Motor neuron (in vitro differentiated cells): Measurements from ENCODE around the gene LY9. TPM values are rescaled to one million over a fixed set of nuclear protein-coding genes. Genes with fewer than 3 reads are reported as not detected.

Experiments used
- ATAC-seq, 8 experiments: fragments of 200-7000 bp; cut with Tn5 transposase; replicated peaks in 6 of 8; 2 replicates each; pipeline ENCODE4 v1.8.0; 2021; ENCODE audit warnings: mild to moderate bottlenecking in 8 of 8, moderate library complexity in 8 of 8
- H3K27ac ChIP-seq, 2 donors: fragments of 250-450 bp; sonication (Bioruptor Pico); 2 replicates each; pipeline ENCODE4 v1.9.0; 2021; ENCODE audit warnings: antibody characterized with exemption in 2 of 2, mild to moderate bottlenecking in 2 of 2, moderate library complexity in 1 of 2
- H3K4me1 ChIP-seq, 2 donors: fragments of 250-450 bp; sonication (Bioruptor Pico); replicated peaks in 1 of 2; 2 replicates each; pipeline ENCODE4 v1.6.1; 2021; ENCODE audit warnings: antibody characterized with exemption in 2 of 2, mild to moderate bottlenecking in 2 of 2, moderate library complexity in 1 of 2
- H3K4me3 ChIP-seq, 5 donors: fragments of 250-450 bp; sonication (Bioruptor Pico); 2 replicates each; pipeline ENCODE4 v1.9.0; 2021; ENCODE audit warnings: antibody characterized with exemption in 5 of 5, mild to moderate bottlenecking in 5 of 5, moderate library complexity in 4 of 5
- WGBS, 10 experiments: fragments of 450-650 bp; shearing (Covaris generic); methylation state at CpG; one replicate each; pipeline ENCODE4 v1.0.0; 2022; 5-methylcytosine and 5-hydroxymethylcytosine counted together
- in situ Hi-C, 9 experiments: fragments of 400-800 bp; cut with MboI; loops; one replicate each; pipeline ENCODE4 v1.15.0; 2021; ENCODE audit warnings: low sequenced_read_pairs in 9 of 9, low pct_unique_long_range_greater_than_20kb in 2 of 9; ENCODE audit not compliant: unreplicated experiment in 9 of 9
- total RNA-seq, 8 experiments: library from RNA; unstranded; fragments of 300-600 nt; gene quantifications; 2 replicates each; pipeline versions ENCODE4 v1.2.3 to v1.2.4, GENCODE V29; 2022

Gene LY9
- total RNA-seq, 8 experiments from 2014 or later = 0.05 to 1.4 (median 0.41) TPM; not detected in 1

DNA sequence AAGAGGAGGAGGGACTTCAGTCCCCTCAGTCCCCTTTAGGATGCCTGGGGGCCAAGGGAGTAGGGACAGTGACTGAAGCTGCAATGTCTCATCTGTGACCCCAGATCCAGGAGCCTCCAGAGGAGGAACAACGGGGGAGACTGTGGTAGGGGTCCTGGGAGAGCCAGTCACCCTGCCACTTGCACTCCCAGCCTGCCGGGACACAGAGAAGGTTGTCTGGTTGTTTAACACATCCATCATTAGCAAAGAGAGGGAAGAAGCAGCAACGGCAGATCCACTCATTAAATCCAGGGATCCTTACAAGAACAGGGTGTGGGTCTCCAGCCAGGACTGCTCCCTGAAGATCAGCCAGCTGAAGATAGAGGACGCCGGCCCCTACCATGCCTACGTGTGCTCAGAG lies 18.3 kb downstream of the LY9 start:
- WGBS, 10 experiments = 0 to 100% (median 67%) methylated on average over 1 to 6 of the region's 6 CpGs; no CpG with 5 or more reads in 3 of the 10 experiments
- H3K4me3 ChIP-seq = no peak overlapping the region
- in situ Hi-C loops = no loop called here
- ATAC-seq = no peak
- H3K27ac ChIP-seq = no peak overlapping the region
- peaks cover 4 to 20% of the 10 kb centered on the region in 2 donors for H3K4me1 ChIP-seq

DNA sequence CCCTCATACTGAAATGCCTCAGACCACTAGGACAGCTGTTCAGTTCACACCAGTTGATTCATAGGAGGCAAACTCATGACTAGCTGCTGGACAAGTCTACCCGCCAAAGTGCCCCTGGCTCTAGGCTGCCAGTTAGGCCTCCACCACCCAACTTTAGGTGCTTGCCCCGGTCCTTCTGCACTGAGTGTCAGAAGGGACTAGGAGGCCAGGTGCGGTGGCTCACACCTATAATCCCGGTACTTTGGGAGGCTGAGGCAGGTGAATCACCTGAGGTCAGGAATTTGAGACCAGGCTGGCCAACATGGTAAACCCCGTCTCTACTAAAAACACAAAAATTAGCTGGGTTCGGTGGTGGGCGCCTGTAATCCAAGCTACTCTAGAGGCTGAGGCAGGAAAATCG lies 18.9 kb downstream of the LY9 start:
- H3K4me3 ChIP-seq = no peak overlapping the region
- WGBS, 10 experiments = 0 to 100% (median 66%) methylated on average over 1 to 8 of the region's 8 CpGs; no CpG with 5 or more reads in 1 of the 10 experiments
- in situ Hi-C loops = no loop called here
- H3K4me1 ChIP-seq = peaks cover 4 to 20% of the 10 kb centered on the region in 2 donors
- no peak for ATAC-seq
- H3K27ac ChIP-seq = no peak overlapping the region

DNA sequence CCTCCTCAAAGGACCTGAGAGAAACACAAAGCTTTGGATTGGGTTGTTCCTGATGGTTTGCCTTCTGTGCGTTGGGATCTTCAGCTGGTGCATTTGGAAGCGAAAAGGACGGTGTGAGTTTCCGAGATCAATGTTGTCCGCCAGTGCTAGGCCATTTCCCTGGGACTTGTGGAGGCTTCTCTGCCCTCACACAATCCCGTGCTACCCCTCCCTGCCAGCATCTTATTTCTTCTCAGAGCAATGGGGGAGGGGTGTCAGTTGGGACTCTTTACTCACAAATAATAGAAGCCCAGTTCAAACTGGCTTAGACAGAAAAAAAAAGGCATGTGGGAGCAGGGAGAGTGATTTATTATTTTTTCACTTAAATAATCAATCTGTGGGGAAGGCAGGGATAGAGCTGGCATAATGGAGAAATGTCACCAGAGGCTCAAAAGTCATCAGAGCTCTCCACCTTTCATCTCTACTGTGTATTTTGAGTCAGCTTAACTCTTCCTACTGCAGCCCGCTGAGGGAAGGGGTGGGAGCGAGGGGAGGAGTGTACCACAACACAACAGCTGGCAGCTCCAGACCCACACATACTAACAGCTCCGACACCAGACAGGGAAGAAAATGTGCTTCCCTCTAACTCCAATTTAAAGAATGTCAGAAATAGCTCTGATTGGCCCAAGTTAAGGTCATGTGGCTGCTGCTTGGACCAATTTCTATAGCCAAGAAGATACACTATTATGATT lies 22.4 kb downstream of the LY9 start:
- Histone ChIP-seq H3K4me1 (peaks cover 4 to 20% of the 10 kb centered on the region in 2 donors), H3K27ac (peak overlapping the region in 1 of 2 donors; percentile 52), H3K4me3 (no peak overlapping the region)
- ATAC-seq = peak in 5 of 8 experiments; percentile 79 to 94 (median 92)
- 0 to 100% (median 40%) methylated on average over 1 to 9 of the region's 9 CpGs for WGBS, 10 experiments
- in situ Hi-C loops = no loop called here

DNA sequence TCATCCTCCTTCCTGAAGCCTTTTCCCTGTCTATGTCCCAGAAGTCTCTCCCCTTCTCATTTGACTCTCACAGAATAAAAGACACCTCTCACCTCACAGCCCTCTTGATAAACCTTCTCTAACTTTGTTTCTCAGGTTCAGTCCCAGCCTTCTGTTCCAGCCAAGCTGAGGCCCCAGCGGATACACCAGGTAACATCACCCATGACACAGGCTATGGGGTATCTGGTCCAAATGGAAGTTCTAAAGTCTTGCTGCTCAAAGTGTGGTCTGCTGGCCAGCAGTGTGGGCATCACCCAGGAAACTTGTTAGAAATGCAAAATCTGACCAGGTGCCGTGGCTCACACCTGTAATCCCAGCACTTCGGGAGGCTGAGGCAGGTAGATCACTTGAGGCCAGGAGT lies 23.2 kb downstream of the LY9 start:
- H3K4me3 ChIP-seq = no peak overlapping the region
- peaks cover 4 to 20% of the 10 kb centered on the region in 2 donors for H3K4me1 ChIP-seq
- in situ Hi-C loops = no loop called here

DNA sequence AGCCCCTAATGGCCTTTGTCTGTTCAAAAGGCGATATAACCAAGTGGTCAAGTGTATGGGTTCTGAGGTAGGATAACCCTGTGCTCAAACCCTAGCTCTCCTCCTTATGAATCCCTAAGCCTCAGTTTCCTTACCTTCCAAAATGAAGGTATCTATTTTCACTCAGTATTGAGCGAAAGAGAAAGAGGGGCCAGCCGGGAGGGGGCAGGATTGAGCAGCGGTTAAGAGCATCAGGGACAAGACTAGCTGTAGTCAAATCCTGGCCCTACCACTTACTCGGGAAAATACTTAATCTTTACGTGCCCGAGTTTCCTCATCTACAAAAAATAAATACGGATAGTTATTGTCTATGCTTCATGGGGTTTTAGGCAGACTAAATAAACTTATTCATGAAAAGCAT lies 25.7 kb downstream of the LY9 start:
- Histone ChIP-seq H3K4me3 (no peak overlapping the region), H3K4me1 (peaks cover 4 to 18% of the 10 kb centered on the region in 2 donors), H3K27ac (no peak overlapping the region)
- in situ Hi-C loops = no loop called here
- no peak for ATAC-seq
- 0 to 87% (median 74%) methylated on average over 1 to 8 of the region's 8 CpGs; no CpG with 5 or more reads in 1 of the 10 experiments for WGBS, 10 experiments

More for the DNA sequence above, 23.2 kb downstream of the LY9 start:
- 0 to 97% (median 70%) methylated on average over 1 to 3 of the region's 3 CpGs; no CpG with 5 or more reads in 4 of the 10 experiments for WGBS, 10 experiments
- ATAC-seq = no peak
- no peak overlapping the region for H3K27ac ChIP-seq

DNA sequence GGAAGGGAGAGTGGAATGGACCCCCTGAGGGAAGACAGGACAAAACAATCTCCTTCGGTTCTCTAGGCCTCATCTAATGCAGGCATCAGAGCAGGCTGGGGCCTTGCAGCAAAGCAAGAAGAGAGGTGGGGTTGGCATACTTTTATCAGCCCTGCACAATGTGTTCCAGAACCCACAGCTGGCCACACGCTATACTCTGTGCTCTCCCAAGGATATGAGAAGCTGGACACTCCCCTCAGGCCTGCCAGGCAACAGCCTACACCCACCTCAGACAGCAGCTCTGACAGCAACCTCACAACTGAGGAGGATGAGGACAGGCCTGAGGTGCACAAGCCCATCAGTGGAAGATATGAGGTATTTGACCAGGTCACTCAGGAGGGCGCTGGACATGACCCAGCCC lies 27.3 kb downstream of the LY9 start:
- Histone ChIP-seq H3K4me3 (no peak overlapping the region), H3K27ac (no peak overlapping the region), H3K4me1 (peaks cover 0 to 8% of the 10 kb centered on the region in 2 donors)
- WGBS, 10 experiments = 20 to 90% (median 80%) methylated on average over 1 to 3 of the region's 3 CpGs; no CpG with 5 or more reads in 4 of the 10 experiments
- ATAC-seq = peak in 3 of 8 experiments; percentile 51 to 98 (median 88)
- in situ Hi-C loops = no loop called here

DNA sequence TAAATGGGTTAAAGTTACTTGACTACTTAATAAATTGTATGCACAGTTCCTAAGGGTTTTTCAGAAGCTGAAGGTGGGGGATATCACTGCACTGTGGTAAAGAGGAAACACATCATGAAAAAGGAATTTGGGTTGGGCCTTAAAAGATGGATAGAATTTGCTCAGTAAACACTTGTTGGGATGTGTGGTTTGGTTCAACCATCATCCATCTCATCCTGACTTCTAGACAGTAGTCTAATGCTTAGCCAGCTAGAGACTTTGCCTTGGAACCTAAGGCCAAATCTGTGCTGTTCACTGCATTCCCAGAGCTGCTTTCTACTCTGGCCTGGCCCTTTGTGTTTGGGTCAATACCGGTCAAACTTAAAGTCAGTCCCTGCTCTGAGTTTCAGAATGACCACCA lies 30.6 kb downstream of the LY9 start:
- ATAC-seq = no peak
- Histone ChIP-seq H3K27ac (no peak overlapping the region), H3K4me3 (no peak overlapping the region), H3K4me1 (no peaks in the 10 kb centered on the region)
- WGBS, 10 experiments = 86 to 89% (median 86%) methylated on average over 1 of the region's 1 CpG; no CpG with 5 or more reads in 7 of the 10 experiments
- in situ Hi-C loops = loop anchor here in 1 of 9 experiments (25.0 kb wide), 1 partner anchor 136 kb away; the partner anchor contains the start of gene ITLN2

DNA sequence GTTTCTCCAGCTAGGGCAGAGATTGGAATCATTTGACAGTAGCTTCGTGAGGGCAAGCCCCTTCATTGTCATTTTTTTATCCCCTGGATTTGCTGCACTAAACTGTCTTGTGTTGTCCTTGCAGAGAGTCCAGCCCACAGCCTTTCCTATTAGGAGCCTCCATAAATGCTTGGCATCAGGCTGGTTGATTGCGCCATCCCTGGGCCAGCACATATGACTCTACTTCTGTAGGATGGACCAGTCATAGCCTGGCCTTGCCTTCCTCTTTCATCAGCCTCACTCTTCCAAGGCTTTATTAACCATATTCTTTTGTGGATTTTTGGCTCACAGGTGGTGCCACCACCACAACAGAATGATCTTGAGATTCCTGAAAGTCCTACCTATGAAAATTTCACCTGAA lies 31.4 kb downstream of the LY9 start:
- no peak overlapping the region for H3K4me3 ChIP-seq
- H3K27ac ChIP-seq = no peak overlapping the region
- WGBS, 10 experiments = 34 to 100% (median 77%) methylated on average over 1 to 2 of the region's 2 CpGs; no CpG with 5 or more reads in 2 of the 10 experiments
- no peak for ATAC-seq
- no peaks in the 10 kb centered on the region for H3K4me1 ChIP-seq
- in situ Hi-C loops = loop anchor here in 1 of 9 experiments (25.0 kb wide), 1 partner anchor 135 kb away; the partner anchor contains the start of gene ITLN2

DNA sequence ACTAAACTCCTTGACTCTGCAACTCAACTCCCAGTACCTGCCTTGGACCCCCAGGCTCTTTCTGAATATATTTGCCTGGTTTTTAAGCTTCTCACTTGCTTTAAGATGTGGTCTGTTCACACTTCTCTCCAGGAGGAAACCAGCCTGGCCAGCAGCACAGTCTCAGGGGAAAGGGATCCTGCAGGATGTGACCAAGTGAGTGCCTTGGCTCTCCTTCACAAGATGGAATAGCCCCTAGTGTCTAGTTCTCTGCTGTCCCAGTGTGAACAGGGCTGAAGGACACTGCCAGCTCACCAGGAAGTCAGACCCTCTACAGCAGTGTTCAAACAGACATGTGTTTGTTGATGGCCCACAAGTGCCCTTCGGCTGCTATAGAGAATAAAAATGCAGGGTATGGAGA lies 33.8 kb downstream of the LY9 start:
- Histone ChIP-seq H3K4me1 (no peaks in the 10 kb centered on the region), H3K27ac (no peak overlapping the region), H3K4me3 (no peak overlapping the region)
- ATAC-seq = peak in 1 of 8 experiments; percentile 25
- 40 to 100% (median 100%) methylated on average over 1 of the region's 1 CpG; no CpG with 5 or more reads in 7 of the 10 experiments for WGBS, 10 experiments
- in situ Hi-C loops = loop anchor here in 3 of 9 experiments (10.0 to 25.0 kb wide), 2 partner anchors 125 to 133 kb away; partner anchors contain the start of gene ITLN2 (in 3 of the 3)

DNA sequence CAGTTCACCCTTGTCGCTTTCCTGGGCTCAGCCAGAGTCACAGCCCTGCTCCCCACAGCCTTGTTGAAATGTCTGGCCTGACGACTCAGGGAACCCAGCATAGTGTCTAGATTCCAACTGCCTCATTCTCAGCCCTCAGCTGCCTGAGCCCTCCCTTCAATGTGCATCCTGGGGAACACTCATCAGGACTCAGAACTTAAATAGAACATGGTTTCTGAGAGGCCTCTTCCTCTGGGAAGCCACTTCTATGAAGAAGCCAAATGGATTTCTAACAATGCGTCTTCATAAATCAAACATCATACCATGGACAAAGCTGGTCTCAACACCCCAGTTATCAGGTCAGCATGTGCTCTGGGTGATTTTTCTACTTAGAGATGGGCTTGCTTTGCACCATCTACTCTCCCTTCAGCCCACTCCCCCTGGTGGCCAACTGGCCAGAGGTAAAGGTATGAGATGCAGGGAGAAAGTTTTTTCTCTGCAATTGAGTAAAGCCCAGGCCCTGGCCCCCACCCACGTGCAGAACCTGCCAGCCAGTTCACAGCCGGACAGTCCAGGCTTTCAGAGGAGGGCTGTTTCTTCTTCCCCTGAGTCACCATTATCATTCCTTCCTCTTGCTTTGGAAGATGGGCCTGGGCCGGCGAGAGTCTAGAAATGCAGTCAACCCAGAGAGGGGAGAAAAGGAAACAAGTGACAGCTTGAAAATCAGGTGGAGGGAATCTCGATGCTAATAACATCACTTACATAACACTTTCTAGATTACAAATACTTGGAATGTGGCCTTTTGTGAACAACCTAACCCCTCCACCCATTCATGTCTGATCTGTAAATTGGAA lies 34.6 kb downstream of the LY9 start:
- H3K4me3 ChIP-seq = no peak overlapping the region
- no peak overlapping the region for H3K27ac ChIP-seq
- peak in 5 of 8 experiments; percentile 39 to 92 (median 83) for ATAC-seq
- WGBS, 10 experiments = 0 to 71% (median 61%) methylated on average over 2 to 8 of the region's 8 CpGs; no CpG with 5 or more reads in 2 of the 10 experiments
- no peaks in the 10 kb centered on the region for H3K4me1 ChIP-seq
- in situ Hi-C loops = loop anchor here in 3 of 9 experiments (10.0 to 25.0 kb wide), 2 partner anchors 124 to 132 kb away; partner anchors contain the start of gene ITLN2 (in 3 of the 3)

DNA sequence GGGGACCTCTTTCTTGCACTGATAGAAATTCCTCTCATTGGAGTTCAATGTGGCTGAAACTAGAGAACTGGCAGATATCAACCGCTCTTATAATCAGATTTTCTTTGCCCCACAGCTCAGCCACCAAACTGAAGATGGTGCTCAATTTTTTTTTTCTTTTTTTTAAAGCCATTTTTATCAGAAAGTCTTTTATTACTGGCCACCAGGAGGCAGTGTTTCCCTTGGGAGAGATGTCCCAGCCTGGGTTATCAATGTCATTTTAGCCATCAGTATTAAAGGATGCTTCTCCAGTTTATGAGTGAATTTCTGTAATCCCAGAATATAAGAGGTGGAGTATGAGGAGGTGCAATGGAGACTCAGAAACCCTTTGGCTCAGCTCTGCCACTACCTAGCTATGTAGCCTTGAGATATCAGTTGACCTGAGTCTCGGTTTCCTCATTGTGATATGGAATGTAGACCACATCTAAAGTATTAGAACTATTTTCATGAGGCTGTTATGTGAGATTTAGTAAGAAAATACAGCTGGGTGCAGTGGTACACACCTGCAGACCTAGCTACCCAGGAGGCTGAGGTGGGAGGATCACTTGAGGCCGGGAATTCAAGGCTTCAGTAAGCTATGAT lies 39.1 kb downstream of the LY9 start:
- Histone ChIP-seq H3K4me1 (peaks cover 0 to 20% of the 10 kb centered on the region in 2 donors), H3K27ac (no peak overlapping the region), H3K4me3 (no peak overlapping the region)
- 0 to 100% (median 82%) methylated on average over 1 to 3 of the region's 3 CpGs; no CpG with 5 or more reads in 1 of the 10 experiments for WGBS, 10 experiments
- ATAC-seq = no peak
- in situ Hi-C loops = loop anchor here in 3 of 9 experiments (10.0 to 25.0 kb wide), 2 partner anchors 120 to 127 kb away; partner anchors contain the start of gene ITLN2 (in 3 of the 3)

DNA sequence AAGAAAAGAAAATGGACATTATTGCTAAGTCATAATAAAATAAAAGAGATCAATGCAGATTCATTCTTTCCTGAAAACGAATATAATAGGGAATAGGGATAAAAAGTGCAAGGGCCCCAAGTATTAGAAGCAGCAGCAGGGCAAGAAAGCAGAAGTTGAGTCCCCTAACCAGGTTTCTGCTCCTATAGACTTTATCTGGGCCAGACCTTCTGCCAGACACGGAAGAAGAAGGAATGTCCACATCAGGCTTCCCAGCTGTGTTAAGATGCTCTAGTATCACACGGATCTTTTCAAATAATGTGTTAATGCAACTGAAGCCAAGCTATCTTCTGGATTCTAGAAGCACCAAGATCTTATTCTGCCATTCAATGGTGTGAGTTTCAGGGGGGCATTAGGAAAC lies 39.8 kb downstream of the LY9 start:
- in situ Hi-C loops = loop anchor here in 3 of 9 experiments (10.0 to 25.0 kb wide), 2 partner anchors 119 to 127 kb away; partner anchors contain the start of gene ITLN2 (in 3 of the 3)
- Histone ChIP-seq H3K4me3 (no peak overlapping the region), H3K27ac (no peak overlapping the region), H3K4me1 (peaks cover 0 to 20% of the 10 kb centered on the region in 2 donors)
- 0 to 86% (median 71%) methylated on average over 1 to 3 of the region's 3 CpGs for WGBS, 10 experiments
- ATAC-seq = no peak
